Activated CD8-positive, alpha-beta memory T cell treated with anti-CD3 and anti-CD28 coated beads for 1 hour (primary cell): ENCODE measurements around the gene EYA3.

ENCODE experiments used
- DNase-seq, 2 donors: peaks; one replicate each; pipeline ENCODE4 v3.0.0-alpha.2; 2020; ENCODE audit warnings: low read depth in 1 of 2; ENCODE audit errors: extremely low read depth in 1 of 2

The EYA3 gene

DNA sequence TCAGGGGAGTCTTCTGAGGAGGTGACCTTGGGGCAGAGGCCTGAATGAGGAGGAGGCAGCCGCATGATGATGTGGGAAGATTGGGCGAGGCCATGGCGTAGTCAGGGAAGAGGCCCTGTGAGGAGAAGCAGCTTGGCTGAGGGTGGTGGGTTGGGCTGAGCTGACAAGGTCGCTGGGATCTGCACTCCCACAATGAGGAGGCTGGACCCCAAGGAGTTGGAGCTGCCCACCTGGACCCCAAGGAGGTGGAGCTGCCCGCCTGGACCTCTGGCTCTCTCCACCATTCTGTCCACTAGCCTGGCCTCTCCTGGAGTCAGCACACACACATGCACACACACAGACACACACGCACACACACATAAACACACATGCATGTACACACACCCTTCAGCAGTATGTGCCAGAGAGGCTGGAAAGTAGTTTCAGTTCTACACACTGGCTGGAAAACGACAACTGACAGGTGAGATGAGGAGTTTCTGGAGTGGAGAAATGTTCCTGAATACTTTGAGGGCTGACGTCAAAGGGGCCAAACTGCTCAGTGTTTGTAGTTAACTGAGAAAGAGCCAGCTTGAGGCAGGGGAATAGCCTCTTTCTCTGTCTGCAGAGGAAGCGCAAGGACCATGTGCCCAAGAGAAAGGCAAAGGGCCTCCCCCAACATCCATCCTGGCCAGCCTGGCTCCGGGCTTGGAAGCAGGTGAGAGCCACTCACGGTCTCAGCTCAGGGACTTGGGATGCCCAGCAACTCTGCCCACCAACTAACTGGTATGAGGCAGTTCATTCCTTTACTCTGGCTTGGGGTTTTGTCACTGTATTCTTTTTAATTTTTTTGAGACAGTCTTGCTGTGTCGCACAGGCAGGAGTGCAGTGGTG, 146.5 kb downstream of the EYA3 start:
- no peak for DNase-seq

GRCh38 chr1:27940870-27941560, 147.4 kb downstream of the EYA3 start:
- no peak for DNase-seq

GRCh38 chr1:27940297-27940696, 148.1 kb downstream of the EYA3 start:
- peak; percentile 39 to 60 for DNase-seq

- no peak for DNase-seq
Measured at GRCh38 chr1:27938488-27938887, 149.9 kb downstream of the EYA3 start.

DNA sequence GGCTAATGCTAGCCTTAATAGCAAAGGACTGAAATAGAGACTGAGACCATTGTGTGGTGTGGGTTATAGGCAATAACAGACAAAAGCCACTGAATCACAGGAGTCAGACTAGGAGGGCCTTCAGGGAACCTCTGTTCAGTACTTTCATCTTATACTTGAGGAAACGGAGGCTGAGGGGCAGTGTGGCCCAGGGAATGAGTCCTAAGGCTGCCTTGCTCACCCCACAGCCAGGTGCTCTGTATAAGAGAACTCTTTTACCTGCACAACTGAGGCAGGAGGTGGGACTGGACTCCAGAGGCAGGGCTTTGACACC, 150.9 kb downstream of the EYA3 start:
- no peak for DNase-seq

GRCh38 chr1:27936370-27936769, 152.0 kb downstream of the EYA3 start:
- DNase-seq: no peak

GRCh38 chr1:27935721-27936120, 152.7 kb downstream of the EYA3 start:
- DNase-seq: no peak

GRCh38 chr1:27934818-27935549, 153.4 kb downstream of the EYA3 start, which contains the start of gene SMPDL3B:
Gene SMPDL3B, plus strand, starts transcription at chr1:27935000. Its CDS starts 184 bp downstream, at chr1:27935184.
- no peak for DNase-seq

DNA sequence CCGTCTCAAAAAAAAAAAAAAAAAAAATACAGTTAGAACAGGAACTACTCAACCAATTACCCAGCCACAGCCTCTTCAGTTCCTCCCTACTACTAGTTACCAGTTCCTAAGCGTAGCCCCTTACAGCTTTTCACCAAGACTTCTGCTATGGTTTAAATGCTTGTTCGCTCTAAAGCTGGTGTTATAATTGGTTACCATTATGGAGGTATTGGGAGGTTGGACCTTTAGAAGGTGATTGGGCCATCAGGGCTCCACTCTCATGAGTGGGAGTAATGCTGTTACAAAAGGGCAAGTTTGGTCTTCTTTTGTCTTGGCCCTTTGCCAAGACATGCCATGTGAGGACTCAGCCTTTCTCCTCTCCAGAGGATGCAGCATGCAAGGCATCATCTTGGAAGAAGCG, 156.7 kb downstream of the EYA3 start:
- no peak for DNase-seq

DNA sequence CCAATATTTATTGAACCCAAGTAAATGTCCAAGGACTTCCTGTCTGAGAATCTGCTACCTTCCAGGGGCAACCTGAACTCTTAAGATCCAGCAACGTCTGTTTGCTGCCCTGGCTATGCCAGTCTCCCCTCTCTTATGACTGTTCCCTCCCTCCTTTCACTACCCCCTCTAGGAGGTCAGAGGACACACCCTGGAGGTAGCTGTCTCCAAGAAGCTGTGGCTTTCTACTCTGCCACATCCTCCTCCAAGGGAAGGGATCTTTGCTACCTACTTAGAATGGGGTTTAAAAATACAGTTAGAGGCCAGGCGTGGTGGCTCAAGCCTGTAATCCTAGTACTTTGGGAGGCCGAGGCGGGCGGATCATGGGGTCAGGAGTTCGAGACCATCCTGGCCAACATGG, 157.2 kb downstream of the EYA3 start:
- no peak for DNase-seq

DNA sequence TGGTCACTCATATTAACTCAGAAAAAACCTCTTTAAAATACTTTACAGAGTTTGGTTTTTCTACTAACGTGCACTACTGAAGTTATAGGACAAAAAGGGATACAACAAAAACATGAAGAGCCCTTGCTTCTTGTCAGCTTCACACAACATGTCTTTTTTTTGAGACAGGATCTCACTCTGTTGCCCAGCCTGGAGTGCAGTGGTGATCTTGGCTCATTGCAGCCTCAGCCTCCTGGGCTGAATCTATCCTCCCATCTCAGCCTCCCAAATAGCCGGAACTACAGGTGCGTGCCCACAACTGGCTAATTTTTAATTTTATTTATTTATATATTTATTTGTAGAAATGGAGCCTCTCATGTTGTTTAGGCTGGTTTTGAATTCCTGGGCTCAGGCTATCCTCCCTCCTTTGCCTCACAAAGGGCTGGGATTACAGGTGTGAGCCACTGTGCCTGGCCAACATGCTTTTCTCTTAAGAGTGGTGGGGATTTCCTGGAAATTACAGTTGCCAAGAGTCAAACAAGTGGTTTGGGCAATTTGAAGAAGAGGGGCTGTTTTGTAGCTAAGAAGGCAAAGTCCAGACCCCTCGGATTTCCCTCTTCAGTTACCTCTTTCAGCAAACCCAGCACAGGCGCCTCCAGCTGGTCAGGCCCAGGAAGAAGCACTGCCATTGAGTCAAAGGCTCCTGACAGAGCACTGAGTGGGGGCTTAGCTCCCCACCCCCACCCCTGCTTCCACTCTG, 160.0 kb downstream of the EYA3 start:
- no peak for DNase-seq

DNA sequence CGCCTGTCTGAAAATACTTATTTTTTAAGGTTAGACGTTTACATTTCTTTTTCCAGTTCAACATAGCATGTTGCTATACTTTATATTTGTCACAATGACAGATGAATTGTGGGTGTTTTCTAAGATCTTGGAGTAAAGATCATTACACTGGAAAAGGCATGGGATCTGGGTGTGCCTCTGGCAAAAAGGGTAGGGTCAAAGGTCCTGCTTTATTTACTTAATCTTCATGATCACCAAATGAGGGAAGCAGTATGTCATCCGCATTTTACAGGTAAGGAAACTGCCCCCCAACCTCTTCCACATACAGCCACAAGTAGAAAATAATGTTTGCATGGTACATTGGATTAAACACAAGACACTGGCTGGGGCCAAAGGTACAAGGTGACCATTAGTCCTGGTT, 166.1 kb downstream of the EYA3 start:
- DNase-seq: no peak
